HCEC 1CT (cell line): ENCODE results near the gene KCNN3.
A peak's percentile ranks its signal among the peaks of the same experiment; 100 is the strongest.

Experiments used
- DNase-seq: peaks from one replicate; pipeline ENCODE4 v3.0.0-alpha.2; 2017

The KCNN3 gene

GRCh38 chr1:154746622-154747299, 123.3 kb downstream of the KCNN3 start:
- no peak for DNase-seq

DNA sequence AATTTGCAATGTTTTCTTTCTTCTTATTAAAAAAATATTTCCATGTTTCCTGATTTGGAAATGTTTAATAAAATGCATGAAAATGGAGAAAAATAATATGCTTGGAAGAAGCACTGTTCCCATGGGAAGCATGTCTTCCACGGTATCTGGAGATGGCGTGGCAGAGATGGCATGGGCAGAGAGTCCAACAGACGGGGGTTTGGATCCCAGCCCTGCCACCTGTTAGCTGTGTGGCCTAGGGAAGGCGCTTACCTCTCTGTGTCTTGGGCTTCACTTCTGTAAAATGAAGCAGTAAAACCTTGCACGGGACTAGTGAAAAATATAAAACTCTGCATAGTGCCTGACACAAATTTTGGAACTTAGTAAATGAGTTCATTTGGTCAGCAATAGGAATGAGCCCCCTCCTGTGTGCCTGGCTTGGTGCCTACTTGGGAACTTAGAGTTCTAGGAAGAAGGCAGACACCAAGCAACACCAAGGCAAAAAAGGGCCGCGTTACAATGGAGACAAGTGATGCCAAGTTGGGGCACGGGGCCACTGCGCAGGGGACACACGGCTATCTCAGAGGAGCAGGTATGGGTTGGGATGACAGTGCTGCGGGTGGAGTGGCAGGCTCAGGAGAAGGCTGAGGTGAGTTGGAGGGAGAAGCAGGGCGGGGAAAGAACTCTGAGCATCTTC, 124.2 kb downstream of the KCNN3 start:
- DNase-seq, result no peak

DNA sequence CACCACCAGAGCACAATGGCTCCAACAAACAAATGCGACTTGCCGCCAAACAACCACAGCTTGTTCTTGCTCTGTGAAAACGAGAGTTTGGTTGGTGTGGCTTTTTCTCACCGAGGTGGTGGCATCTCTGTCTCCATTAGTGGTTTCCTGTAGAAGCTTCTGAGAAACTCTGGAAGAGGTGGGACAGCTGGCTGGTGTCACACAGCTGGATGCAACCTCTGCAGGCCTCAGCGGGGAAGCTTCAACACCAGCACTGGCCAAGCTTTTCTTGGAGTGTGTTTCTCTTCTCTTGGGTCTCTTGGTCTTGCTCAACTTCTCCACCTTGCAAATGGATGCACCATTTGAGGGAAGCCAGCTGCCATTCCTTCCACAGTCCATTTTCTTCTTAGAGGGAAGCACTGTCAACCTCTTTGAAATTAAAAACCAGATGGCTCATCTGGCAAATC, 124.8 kb downstream of the KCNN3 start:
- DNase-seq, result no peak

DNA sequence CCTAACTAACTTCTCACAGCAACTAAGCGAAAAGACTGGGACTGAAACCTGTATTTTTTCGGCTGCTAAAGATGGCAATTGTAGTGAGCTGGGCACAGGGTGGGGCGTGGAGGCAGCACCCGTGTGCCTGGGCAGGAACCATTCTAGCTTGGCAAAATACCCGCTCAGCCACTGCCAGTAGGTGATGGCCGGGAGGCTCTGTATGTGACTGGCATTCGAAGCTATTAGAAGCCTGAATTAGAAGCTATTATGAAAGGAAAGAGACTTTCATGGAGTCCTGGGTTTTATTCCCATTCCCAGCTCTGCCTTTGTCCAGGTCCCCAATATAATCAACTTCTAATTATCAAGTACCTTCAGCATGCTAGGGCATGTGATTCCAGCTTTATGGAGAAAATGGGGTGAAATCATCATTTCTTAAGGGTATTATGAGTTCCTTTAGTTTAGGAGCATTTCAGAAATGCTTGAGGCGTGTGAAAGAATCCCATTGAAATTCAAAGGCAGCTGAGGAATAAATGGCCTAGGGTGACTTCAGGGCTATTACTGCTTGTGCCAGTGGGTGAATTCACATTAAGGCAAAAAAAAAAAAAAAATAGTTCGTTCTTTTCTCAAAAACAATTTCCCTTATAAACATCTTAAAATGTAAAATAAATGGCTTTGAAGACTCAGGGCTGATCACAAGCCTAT, 125.6 kb downstream of the KCNN3 start:
- no peak for DNase-seq

DNA sequence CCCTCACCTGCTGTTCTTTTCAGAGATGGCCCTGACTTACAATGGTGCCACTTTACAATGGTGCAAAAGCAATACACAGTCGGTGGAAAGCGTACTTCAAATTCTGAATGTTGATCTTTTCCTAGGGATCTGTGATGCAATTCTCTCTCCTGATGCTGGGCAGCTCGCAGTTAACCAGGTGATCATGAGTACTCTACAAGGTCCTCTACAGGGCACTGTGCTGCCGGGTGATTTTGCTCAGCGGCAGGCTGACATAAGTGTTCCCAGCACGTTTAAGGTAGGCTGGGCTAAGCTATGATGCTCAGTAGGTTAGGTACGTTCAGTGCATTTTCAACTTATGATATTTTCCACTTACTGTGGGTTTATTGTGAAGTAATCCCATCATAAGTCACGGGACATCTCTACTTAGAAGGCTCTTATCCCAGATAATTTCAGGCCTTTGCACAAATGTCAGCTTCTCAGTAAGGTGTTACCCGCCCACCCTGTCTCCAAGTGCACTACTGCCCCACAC, 126.5 kb downstream of the KCNN3 start:
- DNase-seq, result no peak

DNA sequence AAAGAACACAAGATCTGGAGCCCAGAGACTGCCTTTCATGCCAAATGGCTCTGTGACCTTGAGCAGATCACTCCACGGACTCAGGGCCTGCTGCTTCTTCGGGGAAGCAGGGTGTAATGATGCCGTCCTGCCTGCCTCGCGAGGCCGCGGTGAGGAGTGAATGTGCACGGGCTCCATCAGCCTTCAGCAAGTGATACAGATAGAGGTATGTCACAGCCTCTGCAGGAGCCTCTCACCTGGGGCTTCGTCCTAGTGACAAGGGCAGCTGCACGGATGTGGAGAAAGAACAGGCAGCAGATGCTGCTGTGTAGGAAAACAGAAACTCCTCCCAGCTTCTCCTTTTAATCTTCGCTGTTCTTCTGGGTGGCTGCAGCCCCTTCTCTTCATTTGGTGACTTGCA, 127.5 kb downstream of the KCNN3 start:
- DNase-seq, result no peak

DNA sequence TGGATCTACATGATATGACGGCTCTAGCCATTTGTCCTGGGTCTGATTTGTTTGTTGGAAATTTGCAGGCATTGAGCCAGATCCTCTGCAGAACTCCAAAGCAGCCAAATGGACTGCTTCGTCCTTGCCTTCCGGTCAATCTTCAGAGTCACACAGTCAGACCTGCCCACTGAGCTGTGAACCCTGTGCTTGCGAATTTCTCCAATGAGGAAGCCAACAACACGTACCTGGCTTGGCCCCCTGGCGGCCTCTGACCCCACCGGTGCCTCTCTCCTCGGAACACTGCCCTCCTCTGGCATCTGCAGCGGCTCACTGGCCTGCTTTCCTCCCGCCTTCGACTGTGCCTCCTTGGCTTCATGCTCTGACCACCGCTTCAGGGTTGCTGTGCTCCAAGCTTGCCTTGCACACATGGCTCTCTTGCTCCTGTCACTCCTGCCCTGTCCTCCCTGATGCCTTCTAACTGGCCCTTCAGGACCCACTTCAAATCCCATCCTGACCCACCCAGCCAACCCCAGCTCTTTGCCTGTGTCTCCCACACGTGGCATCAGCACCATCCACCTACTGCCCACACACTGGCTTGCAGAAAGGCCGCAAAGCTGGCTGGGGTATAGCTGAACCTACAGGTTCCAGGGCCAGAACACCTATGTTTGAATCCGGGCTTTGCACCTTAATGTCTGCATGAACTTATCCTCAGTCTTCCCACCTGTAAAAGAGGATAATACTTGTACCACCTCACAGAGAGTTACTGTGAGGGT, 128.2 kb downstream of the KCNN3 start:
- DNase-seq, result no peak

GRCh38 chr1:154741327-154741726, 128.8 kb downstream of the KCNN3 start:
- DNase-seq, result peak; percentile 9

DNA sequence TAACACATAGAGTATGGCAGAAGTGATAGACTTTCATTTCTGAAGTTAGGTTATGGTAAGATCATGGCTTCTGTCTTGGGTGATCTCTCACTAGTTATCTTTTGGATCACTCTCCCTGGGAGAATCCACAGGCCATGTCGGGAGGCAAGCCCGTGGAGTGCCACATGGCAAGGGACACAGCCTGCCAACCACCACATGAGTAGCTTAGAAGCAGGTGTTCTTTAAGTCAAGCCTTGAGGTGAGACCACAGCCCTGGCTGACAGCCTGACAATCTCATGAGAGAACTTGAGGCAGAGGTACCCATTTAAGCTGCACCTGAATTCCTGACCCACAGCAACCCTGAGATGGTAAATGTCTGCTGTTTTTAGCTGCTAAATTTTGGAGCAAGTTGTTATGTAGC, 130.4 kb downstream of the KCNN3 start:
- DNase-seq, result no peak

DNA sequence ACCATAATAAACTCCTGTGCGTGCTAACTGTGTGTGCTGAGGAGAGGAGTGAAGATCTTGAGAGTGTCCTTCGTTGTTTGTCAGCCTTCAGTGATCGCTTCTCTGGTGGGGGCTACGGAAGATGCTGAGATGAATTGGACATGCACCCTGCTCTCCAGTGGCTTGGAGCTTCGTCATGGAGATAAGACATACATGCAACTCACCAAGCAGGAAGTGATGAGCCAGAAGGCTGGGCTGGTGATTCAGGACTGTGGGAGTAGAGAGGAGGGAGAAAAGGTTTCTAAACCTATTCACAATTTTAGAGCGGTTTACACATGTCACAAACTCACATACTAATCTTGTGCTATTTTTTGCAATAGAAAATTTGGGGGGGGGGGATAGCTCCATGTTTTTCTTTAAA, 133.2 kb downstream of the KCNN3 start:
- peak; percentile 43 for DNase-seq

- no peak for DNase-seq
Observed at GRCh38 chr1:154735804-154736168, 134.3 kb downstream of the KCNN3 start.

DNA sequence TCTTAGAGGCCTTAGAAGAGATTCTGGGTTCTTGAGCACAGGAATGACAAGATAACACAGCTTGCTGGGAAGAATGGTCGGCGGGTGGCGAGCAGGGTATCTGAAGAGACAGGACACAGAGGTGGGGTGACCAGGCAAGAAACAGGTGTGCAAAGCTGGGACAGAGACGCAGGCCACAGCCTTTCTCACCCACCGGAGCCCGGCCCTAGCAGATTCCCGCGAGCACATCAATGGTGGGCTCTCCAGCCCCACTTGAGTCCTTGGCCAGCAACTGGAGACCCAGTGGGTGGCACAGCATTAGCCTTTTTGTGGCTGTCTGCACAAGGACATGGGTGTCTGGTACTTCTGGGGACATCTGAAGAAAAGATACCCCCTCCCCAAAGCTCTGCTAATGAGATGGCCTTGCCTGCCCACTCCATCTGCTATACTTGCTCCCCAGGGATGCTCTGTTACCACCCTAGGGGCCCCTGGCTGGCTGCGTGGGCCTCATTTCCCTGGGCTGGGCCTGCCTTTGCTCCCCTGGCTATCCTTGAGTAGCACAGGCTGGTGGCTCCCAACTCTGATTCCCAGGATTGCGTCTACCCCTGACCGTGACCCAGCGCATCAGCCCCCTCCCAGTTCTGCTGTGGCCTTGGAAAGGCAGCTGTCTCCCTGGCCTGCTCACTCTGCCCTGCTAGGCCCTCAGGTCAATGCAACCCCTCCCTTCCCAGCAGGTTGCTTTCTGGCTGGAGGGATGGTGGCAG, 134.8 kb downstream of the KCNN3 start:
- no peak for DNase-seq

GRCh38 chr1:154733621-154734020, 136.5 kb downstream of the KCNN3 start:
- no peak for DNase-seq

GRCh38 chr1:154730986-154731489, 139.0 kb downstream of the KCNN3 start:
- no peak for DNase-seq

GRCh38 chr1:154730259-154730658, 139.8 kb downstream of the KCNN3 start:
- DNase-seq, result no peak

DNA sequence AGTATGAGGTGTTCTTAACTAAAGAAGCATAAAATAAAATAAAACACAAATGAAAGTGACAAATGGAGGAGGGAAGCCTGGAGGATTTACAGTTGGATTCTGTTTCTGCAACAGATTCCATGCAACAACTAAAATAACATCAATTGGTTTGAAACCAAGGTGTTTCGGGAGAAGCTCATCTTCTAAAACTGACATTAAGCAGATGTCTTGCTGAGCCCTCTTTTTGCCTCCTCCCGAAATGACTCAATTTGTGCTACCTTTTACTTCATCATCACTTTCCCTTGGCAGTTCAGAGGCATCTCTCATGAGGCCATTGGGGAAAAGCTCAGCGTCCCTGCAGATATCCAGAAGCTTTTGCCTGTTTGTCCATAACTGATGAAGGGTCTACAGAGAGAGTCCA, 140.5 kb downstream of the KCNN3 start:
- no peak for DNase-seq

GRCh38 chr1:154729031-154729442, 141.0 kb downstream of the KCNN3 start:
- peak; percentile 25 for DNase-seq

GRCh38 chr1:154726896-154727753, 143.0 kb downstream of the KCNN3 start:
- DNase-seq, result no peak

GRCh38 chr1:154726443-154726842, 143.6 kb downstream of the KCNN3 start:
- no peak for DNase-seq

- no peak for DNase-seq
Observed at GRCh38 chr1:154725865-154726264, 144.2 kb downstream of the KCNN3 start.
